K562 (cell line): ENCODE data around the gene MSH3. TPM values are rescaled to one million over a fixed set of nuclear protein-coding genes. Genes with fewer than 3 reads are reported as not detected.
A peak's percentile ranks its signal among the peaks of the same experiment; 100 is the strongest.

Source experiments
- ATAC-seq: fragments of 200-7000 bp; cut with Tn5 transposase; 3 replicates; pipeline ENCODE4 v1.9.1; 2020; ENCODE audit warnings: moderate library complexity
- BruUV-seq: library from RNA; stranded (reverse); fragments of 400-500 nt; replicated peaks from 2 replicates; lab custom pipeline; 2021; lab: Mats Ljungman, UMichigan
- CTCF ChIA-PET: fragments of 300-600 bp; formaldehyde crosslinking; extraction: SDS; loops from one replicate; lab custom pipeline; 2021; ENCODE audit warnings: low intra/inter-chr PET ratio; lab: Yijun Ruan, JAX
- POLR2A ChIA-PET: fragments of 300-600, 350-650 bp; sonication (Branson Sonifier 250); formaldehyde crosslinking; extraction: SDS; loops from one replicate; lab custom pipeline; 2021; ENCODE audit warnings: antibody characterized with exemption, inconsistent platforms; lab: Yijun Ruan, JAX
- DNase-seq, 4 experiments: peaks; one replicate each; pipeline versions ENCODE4 v3.0.0 to v3.0.0-alpha.2; 2011 to 2018; ENCODE audit warnings: low spot score in 3 of 4, mixed read lengths in 3 of 4; ENCODE audit errors: extremely low read depth in 1 of 4
- FAIRE-seq: peaks from 2 replicates; lab custom pipeline; 2011; peaks lifted over from hg19 to GRCh38; lab: Jason Lieb, UNC
- H2AFZ ChIP-seq: 2 replicates; pipeline ENCODE4 v1.6.0; 2011; ENCODE audit warnings: low read depth, low read length, control low read depth, inconsistent platforms
- H3K27ac ChIP-seq: fragments of 200-600 bp; 3 replicates; pipeline ENCODE4 v1.8.0; 2011; ENCODE audit warnings: low read depth, mild to moderate bottlenecking, control low read depth, inconsistent platforms, low read length, moderate library complexity, mixed read lengths; ENCODE audit errors: extremely low read depth
- H3K27me3 ChIP-seq, 2 experiments: fragments of 300-600 bp in 1 of 2; 2 replicates in 1 of 2; 3 replicates in 1 of 2; pipeline versions ENCODE4 v1.6.0 to v1.8.0; 2011; ENCODE audit warnings: inconsistent platforms in 2 of 2, low read length in 2 of 2, mild to moderate bottlenecking in 1 of 2, mixed read lengths in 1 of 2, moderate library complexity in 1 of 2; ENCODE audit not compliant: control insufficient read depth in 2 of 2, insufficient read depth in 2 of 2
- H3K36me3 ChIP-seq: fragments of 300-600 bp; 3 replicates; pipeline ENCODE4 v1.8.0; 2011; ENCODE audit warnings: mild to moderate bottlenecking, low read length, inconsistent platforms; ENCODE audit not compliant: control insufficient read depth, insufficient read depth
- H3K4me1 ChIP-seq, 2 experiments: fragments of 200-600 bp in 1 of 2; replicated peaks in 1 of 2; 2 replicates in 1 of 2; 3 replicates in 1 of 2; pipeline versions ENCODE4 v1.5.1 to v1.8.0; 2011; ENCODE audit warnings: inconsistent platforms in 2 of 2, low read length in 2 of 2, mild to moderate bottlenecking in 1 of 2, mixed read lengths in 1 of 2, moderate library complexity in 1 of 2; ENCODE audit not compliant: control insufficient read depth in 2 of 2, insufficient read depth in 2 of 2
- H3K4me2 ChIP-seq: 2 replicates; pipeline ENCODE4 v1.6.1; 2011; ENCODE audit warnings: low read length, control low read depth, inconsistent platforms, mixed read lengths; ENCODE audit not compliant: insufficient read depth
- H3K4me3 ChIP-seq: fragments of 200-600 bp; sonication (generic), shearing (Covaris generic); 2 replicates; pipeline ENCODE4 v1.5.1; 2016; ENCODE audit warnings: control low read depth, inconsistent platforms
- H3K79me2 ChIP-seq: fragments of 200-600 bp; 3 replicates; pipeline ENCODE4 v1.8.0; 2011; ENCODE audit warnings: low read length, inconsistent platforms; ENCODE audit not compliant: control insufficient read depth, insufficient read depth
- H3K9ac ChIP-seq, 2 experiments: 2 replicates each; pipeline versions ENCODE4 v1.6.0 to v1.6.1; 2011; ENCODE audit warnings: low read depth in 2 of 2, low read length in 2 of 2, control low read depth in 1 of 2, inconsistent platforms in 1 of 2, mild to moderate bottlenecking in 1 of 2, mixed read lengths in 1 of 2; ENCODE audit not compliant: insufficient read depth in 1 of 2
- H3K9me1 ChIP-seq: one replicate; pipeline ENCODE4 v1.6.0; 2011; ENCODE audit warnings: inconsistent platforms, mild to moderate bottlenecking, low read length, moderate library complexity; ENCODE audit not compliant: control insufficient read depth, insufficient read depth
- H3K9me3 ChIP-seq: replicated peaks from 2 replicates; pipeline ENCODE4 v1.5.1; 2011; ENCODE audit warnings: low read depth, low read length, inconsistent platforms; ENCODE audit not compliant: control insufficient read depth, insufficient read depth
- H4K20me1 ChIP-seq: replicated peaks from 2 replicates; pipeline ENCODE4 v1.6.1; 2011; ENCODE audit warnings: low read length, inconsistent platforms, mixed read lengths; ENCODE audit not compliant: control insufficient read depth, insufficient read depth
- CBFA2T2 ChIP-seq: fragments of 450-650 bp; conservative IDR thresholded peaks from 2 replicates; pipeline ENCODE4 v1.6.1; 2017; ENCODE audit warnings: mild to moderate bottlenecking
- POLR2AphosphoS2 ChIP-seq: IDR thresholded peaks from 2 replicates; pipeline ENCODE4 v1.6.1; 2012; ENCODE audit warnings: low read length, improper control_type of control experiment
- TAF1 ChIP-seq: IDR thresholded peaks from 2 replicates; pipeline ENCODE4 v1.6.1; 2011; ENCODE audit warnings: mild to moderate bottlenecking, low read length, moderate library complexity; ENCODE audit not compliant: insufficient read depth, control insufficient read depth, severe bottlenecking; ENCODE audit errors: extremely low read depth
- ZBTB1 ChIP-seq: sonication (generic); formaldehyde crosslinking; IDR thresholded peaks from 2 replicates; pipeline ENCODE4 v1.8.1; 2023; ENCODE audit warnings: missing genetic modification reagents, low read depth, mild to moderate bottlenecking, borderline replicate concordance
- ZKSCAN1 ChIP-seq: fragments of 150-350 bp; IDR thresholded peaks from 2 replicates; pipeline ENCODE4 v1.6.1; 2016; ENCODE audit warnings: low read depth, low read length
- ZNF140 ChIP-seq: fragments of 250-450 bp; sonication (Bioruptor Pico); IDR thresholded peaks from 2 replicates; pipeline ENCODE4 v1.8.0; 2021; ENCODE audit warnings: moderate library complexity, mild to moderate bottlenecking, inconsistent platforms
- ZNF165 ChIP-seq: fragments of 250-450 bp; sonication (Bioruptor Pico); IDR thresholded peaks from 2 replicates; pipeline ENCODE4 v1.4.0; 2020; ENCODE audit warnings: borderline replicate concordance
- WGBS: fragments of 100-300 bp; shearing (Covaris generic); methylation state at CpG from one replicate; pipeline ENCODE4 v1.1.6; 2016; ENCODE audit warnings: low coverage, mixed read lengths; ENCODE audit not compliant: insufficient coverage; ENCODE audit errors: missing lambda C conversion rate; 5-methylcytosine and 5-hydroxymethylcytosine counted together
- in situ Hi-C: fragments of 300-500 bp; cut with MboI; formaldehyde crosslinking; loops from 4 replicates; pipeline ENCODE4 v1.15.0; 2018; ENCODE audit warnings: inconsistent platforms, mixed read lengths
- intact Hi-C: fragments of 100-400 bp; cut with micrococcal nuclease; formaldehyde crosslinking; loops from 2 replicates; pipeline ENCODE4 v1.14.2; 2022
- polyA plus RNA-seq, 8 experiments: library from polyadenylated mRNA; depleted of rRNA in 4 of 8; stranded (reverse) in 5 of 8; unstranded in 3 of 8; fragments of >200 nt; fragmentation: Nextera tagmentation in 2 of 8; fragmentation: Illumina TruSeq in 1 of 8; extraction: Ambion mirVana in 2 of 8; extraction: Trizol in 1 of 8; gene quantifications; 2 replicates each; pipeline versions ENCODE4 v1.2.1 to v1.2.3, GENCODE V29; 2011 to 2014; ENCODE audit warnings: inconsistent platforms in 1 of 8, missing spikeins in 1 of 8
- total RNA-seq, 7 experiments: library from RNA; depleted of rRNA in 6 of 7; stranded (reverse); fragments of >200 nt in 6 of 7; fragmentation: Illumina TruSeq in 2 of 7; extraction: Trizol in 2 of 7; gene quantifications; 2 replicates each; pipeline versions ENCODE4 v1.2.1 to v1.2.3, GENCODE V29; 2011 to 2021; ENCODE audit warnings: low replicate concordance in 1 of 7

The MSH3 gene
- total and polyA plus RNA-seq, 9 of the 15 experiments (the other 6 are each of a cell fraction or from before 2014, with no cell fraction given), result 3.9 to 17.2 (median 13.2) TPM

DNA sequence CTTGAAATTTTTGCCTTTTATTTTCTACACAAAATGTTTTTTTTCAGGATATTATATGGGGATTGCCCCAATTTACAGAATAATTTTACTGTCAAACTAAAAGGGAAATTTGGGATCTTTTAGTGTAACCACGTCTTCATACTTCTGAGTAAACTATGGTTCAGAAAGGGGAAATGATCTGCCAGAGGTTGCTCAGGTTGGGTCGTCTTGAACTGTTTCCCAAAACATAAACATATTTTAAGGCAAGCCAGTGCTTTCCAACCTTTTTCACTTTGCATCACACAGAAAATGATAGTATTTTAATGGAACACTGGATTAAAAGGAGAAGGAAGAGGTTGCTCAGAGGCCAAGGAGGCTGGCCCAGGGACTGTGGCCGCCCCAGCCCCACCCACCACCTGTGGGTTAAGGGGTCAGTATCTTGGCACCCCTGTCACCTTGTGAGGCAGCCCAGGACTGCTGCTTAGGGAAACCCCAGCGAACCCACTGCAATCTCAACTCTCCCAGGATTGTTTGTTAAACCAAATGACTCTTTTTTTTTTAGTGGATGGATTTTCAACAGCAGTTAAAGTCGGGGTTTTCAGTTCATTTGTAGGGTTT is 143.1 kb downstream of the MSH3 start:
- ChIA-PET CTCF (no interaction called here), POLR2A (no interaction called here)
- Histone ChIP-seq H3K9ac (peak overlapping the region in 1 of 2 experiments; percentile 31; a peak in 1 of 4 replicates), H2AFZ (no peak overlapping the region), H4K20me1 (no peaks in the 10 kb centered on the region), H3K79me2 (no peaks in the 10 kb centered on the region), H3K27ac (no peak overlapping the region), H3K4me1 (peaks cover 0 to 3% of the 10 kb centered on the region in 2 experiments; a peak in 2 of 5 replicates), H3K36me3 (peaks cover 14% of the 10 kb centered on the region), H3K4me3 (no peak overlapping the region), H3K4me2 (no peak overlapping the region), H3K27me3 (no peaks in the 10 kb centered on the region), H3K9me1 (no peaks in the 10 kb centered on the region), H3K9me3 (no peaks in the 10 kb centered on the region)
- BruUV-seq, result no TSS peak
- 72% methylated on average over 5 of the region's 5 CpGs for WGBS
- DNase-seq (no peak), FAIRE-seq (no peak), ATAC-seq (no peak)
- TF ChIP-seq CBFA2T2 (no peak), ZKSCAN1 (no peak), ZNF165 (CRISPR knock-in tag) (no peak), ZBTB1 (CRISPR knock-in tag) (no peak), POLR2AphosphoS2 (no peak), TAF1 (no peak)
- in situ Hi-C loops, result no loop called here
- intact Hi-C loops, result no loop called here

GRCh38 chr5:80798166-80798565 is 143.7 kb downstream of the MSH3 start:
- no peaks in the 10 kb centered on the region for H3K27me3 ChIP-seq
- intact Hi-C loops (no loop called here), in situ Hi-C loops (no loop called here)
- H3K4me2 ChIP-seq, result no peak overlapping the region
- TF ChIP-seq ZNF140 (CRISPR knock-in tag), result no peak
- no peak overlapping the region for H2AFZ ChIP-seq
- H4K20me1 ChIP-seq, result no peaks in the 10 kb centered on the region
- no peaks in the 10 kb centered on the region for H3K9me3 ChIP-seq
- ATAC-seq, result no peak
- no peaks in the 10 kb centered on the region for H3K79me2 ChIP-seq
- DNase-seq, result no peak
- POLR2A ChIA-PET, result no interaction called here
- peaks cover 8% of the 10 kb centered on the region for H3K36me3 ChIP-seq
- no TSS peak for BruUV-seq
- WGBS, result 88% methylated on average over 1 of the region's 1 CpG
- H3K9me1 ChIP-seq, result no peaks in the 10 kb centered on the region
- CTCF ChIA-PET, result no interaction called here
- H3K4me3 ChIP-seq, result no peak overlapping the region
- H3K4me1 ChIP-seq, result peaks cover 0 to 3% of the 10 kb centered on the region in 2 experiments; a peak in 2 of 5 replicates
- FAIRE-seq, result no peak
- no peak overlapping the region for H3K27ac ChIP-seq
- H3K9ac ChIP-seq, result no peak overlapping the region
